ENCODE data around the gene CPD. TPM values are rescaled to one million over a fixed set of nuclear protein-coding genes. Genes with fewer than 3 reads are reported as not detected.

The CPD gene
- polyA plus RNA-seq, 1 of the 3 experiments (the other 2 are of a cell fraction) = 12.5 TPM

DNA sequence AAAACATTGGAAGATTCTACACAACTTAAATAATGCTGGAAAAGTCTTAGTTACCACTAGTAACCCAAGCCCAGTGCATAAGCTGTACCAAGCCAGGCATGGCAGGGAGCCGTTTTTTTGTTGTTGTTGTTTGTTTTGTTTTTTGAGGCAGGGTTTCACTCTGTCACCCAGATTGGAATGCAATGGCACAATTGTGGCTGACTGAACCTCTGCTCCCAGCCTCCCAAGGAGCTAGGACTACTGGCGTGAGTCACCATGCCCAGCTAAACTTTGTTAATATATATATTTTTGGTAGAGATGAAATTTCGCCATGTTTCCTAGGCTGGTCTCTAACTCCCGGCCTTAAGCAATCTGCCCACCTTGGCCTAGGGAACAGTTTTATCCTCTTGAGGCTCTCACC lies 44.3 kb upstream of the CPD start:
- Histone ChIP-seq H3K9me2 (no peaks in the 10 kb centered on the region), H3F3A (replicated peaks; ENCODE audit: insufficient read depth) (peaks cover 11% of the 10 kb centered on the region), H3K4me2 (no peak overlapping the region), H3K27ac (ENCODE audit: low read depth in 2 of 2, low read length in 1 of 2) (no peak overlapping the region), H3K27me3 (ENCODE audit: insufficient read depth) (no peaks in the 10 kb centered on the region), H2AFZ (ENCODE audit: low read depth) (no peak overlapping the region), H3K36me3 (replicated peaks in 1 of 2; ENCODE audit: control insufficient read depth in 1 of 2, insufficient read depth in 2 of 2, low read length in 1 of 2) (no peaks in the 10 kb centered on the region), H3K79me2 (ENCODE audit: insufficient read depth) (no peaks in the 10 kb centered on the region), H3K4me1 (ENCODE audit: control insufficient read depth in 1 of 2, insufficient read depth in 2 of 2, low read depth in 1 of 2, low read length in 1 of 2) (peaks cover 2 to 8% of the 10 kb centered on the region in 2 experiments; a peak in 2 of 4 replicates), H4K20me1 (ENCODE audit: insufficient read depth) (no peaks in the 10 kb centered on the region), H3K9ac (no peak overlapping the region), H3K4me3 (ENCODE audit: low read depth in 2 of 2, low read length in 1 of 2) (no peak overlapping the region), H3K9me3 (no peaks in the 10 kb centered on the region)
- no peak for DNase-seq
- ChIA-PET POLR2A (no interaction called here), CTCF (interaction anchor here (0.8 to 3.4 kb wide), 4 partner anchors 8 to 229 kb away, joined by 3 to 22 read pairs (median 4); no protein-coding TSS in a partner anchor)
- TF ChIP-seq EP300 (IDR thresholded peaks at IDR 0.05; ENCODE audit: borderline replicate concordance in 1 of 2, low read depth in 1 of 2, low read length in 1 of 2) = no peak
- no peak for TF ChIP-seq RAD21 (IDR thresholded peaks at IDR 0.05; ENCODE audit: low read length)
- TF ChIP-seq RFX5 (IDR thresholded peaks at IDR 0.05; ENCODE audit: low read length) = no peak
- TF ChIP-seq SIN3A (IDR thresholded peaks at IDR 0.05; ENCODE audit: borderline replicate concordance, low read depth, low read length) = no peak
- TF ChIP-seq SMC3 (IDR thresholded peaks at IDR 0.05; ENCODE audit: low read depth, low read length) = no peak
- 95% methylated on average over 4 of the region's 4 CpGs for WGBS (ENCODE audit: low lambda C conversion rate)

DNA sequence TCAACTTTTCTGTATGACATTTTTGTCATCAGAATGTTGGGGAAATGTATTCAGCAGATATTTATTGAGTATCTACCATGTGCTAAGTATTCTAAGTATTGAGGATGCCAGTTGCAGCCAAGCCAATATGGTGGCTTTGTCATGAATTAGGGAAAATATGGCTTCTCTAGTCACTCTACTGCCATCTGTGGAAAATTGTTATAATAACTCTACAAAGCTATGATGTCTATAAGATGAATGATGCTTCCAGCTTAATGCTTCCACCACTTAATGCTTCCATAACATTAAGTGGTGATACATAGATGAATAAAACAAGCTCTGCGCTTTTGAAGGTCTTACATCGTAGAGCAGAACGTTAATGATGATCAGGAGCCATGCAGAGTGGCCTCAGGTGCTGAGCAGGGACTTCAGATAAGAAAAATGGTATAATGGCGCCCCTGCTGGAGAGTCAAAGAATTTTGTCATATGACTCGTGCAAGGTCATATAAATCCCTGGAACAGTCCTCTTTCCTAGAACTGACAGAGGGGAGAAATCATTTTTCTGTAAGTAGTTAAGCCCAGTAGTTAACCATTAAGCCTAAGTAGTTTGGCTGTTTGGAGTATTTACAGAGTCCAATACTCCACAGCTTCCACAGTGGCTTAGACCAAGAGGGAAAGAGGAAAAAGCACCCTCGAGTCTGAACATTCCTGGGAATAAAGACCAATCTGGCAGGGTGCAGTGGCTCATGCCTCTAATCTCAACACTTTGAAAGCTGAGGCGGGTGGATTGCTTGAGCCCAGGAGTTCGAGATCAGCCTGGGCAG lies 42.2 kb upstream of the CPD start:
- Histone ChIP-seq H3K4me2 (no peak overlapping the region), H3K9ac (no peak overlapping the region), H3F3A (replicated peaks; ENCODE audit: insufficient read depth) (peaks cover 18% of the 10 kb centered on the region), H3K79me2 (ENCODE audit: insufficient read depth) (no peaks in the 10 kb centered on the region), H3K4me3 (ENCODE audit: low read depth in 2 of 2, low read length in 1 of 2) (no peak overlapping the region), H2AFZ (ENCODE audit: low read depth) (no peak overlapping the region), H3K4me1 (ENCODE audit: control insufficient read depth in 1 of 2, insufficient read depth in 2 of 2, low read depth in 1 of 2, low read length in 1 of 2) (peaks cover 7 to 16% of the 10 kb centered on the region in 2 experiments; a peak in 2 of 4 replicates), H3K36me3 (replicated peaks in 1 of 2; ENCODE audit: control insufficient read depth in 1 of 2, insufficient read depth in 2 of 2, low read length in 1 of 2) (no peaks in the 10 kb centered on the region), H3K27me3 (ENCODE audit: insufficient read depth) (no peaks in the 10 kb centered on the region), H3K9me2 (no peaks in the 10 kb centered on the region), H4K20me1 (ENCODE audit: insufficient read depth) (no peaks in the 10 kb centered on the region), H3K9me3 (no peaks in the 10 kb centered on the region), H3K27ac (ENCODE audit: low read depth in 2 of 2, low read length in 1 of 2) (no peak overlapping the region)
- 30% methylated on average over 8 of the region's 8 CpGs for WGBS (ENCODE audit: low lambda C conversion rate)
- ChIA-PET CTCF (interaction anchor here (0.6 to 6.0 kb wide), 26 partner anchors 8 to 471 kb away, joined by 3 to 54 read pairs (median 3); partner anchors contain the start of gene BLMH), POLR2A (interaction anchor here (1.0 kb wide), 1 partner anchor 220 kb away, joined by 3 read pairs; the partner anchor contains the start of gene NSRP1)
- peak; percentile 43 for DNase-seq
- TF ChIP-seq FOXM1 (IDR thresholded peaks at IDR 0.05; ENCODE audit: low read depth) (no peak), FOXJ3 (CRISPR knock-in tag; IDR thresholded peaks at IDR 0.05) (no peak), RXRA (IDR thresholded peaks at IDR 0.05; ENCODE audit: borderline replicate concordance, low read depth) (no peak), JUND (IDR thresholded peaks at IDR 0.05) (no peak), SIN3A (IDR thresholded peaks at IDR 0.05; ENCODE audit: borderline replicate concordance, low read depth, low read length) (no peak), MEF2A (IDR thresholded peaks at IDR 0.05; ENCODE audit: borderline replicate concordance, low read depth) (no peak), FOSL2 (IDR thresholded peaks at IDR 0.05; ENCODE audit: borderline replicate concordance, low read depth) (no peak), POLR2AphosphoS5 (IDR thresholded peaks at IDR 0.05; ENCODE audit: low read depth, low read length) (no peak), GABPA (IDR thresholded peaks at IDR 0.05; ENCODE audit: low read depth) (no peak), EZH2phosphoT487 (IDR thresholded peaks at IDR 0.05; ENCODE audit: borderline replicate concordance, low read depth) (no peak), CHD2 (IDR thresholded peaks at IDR 0.05; ENCODE audit: low read length, partially characterized antibody) (no peak), TAF1 (IDR thresholded peaks at IDR 0.05; ENCODE audit: borderline replicate concordance, low read depth, low read length) (no peak), RFX5 (IDR thresholded peaks at IDR 0.05; ENCODE audit: low read length) (no peak), RAD21 (IDR thresholded peaks at IDR 0.05; ENCODE audit: low read length) (peak; percentile 67), EP300 (IDR thresholded peaks at IDR 0.05; ENCODE audit: borderline replicate concordance in 1 of 2, low read depth in 1 of 2, low read length in 1 of 2) (no peak), TCF12 (IDR thresholded peaks at IDR 0.05) (no peak), ELF1 (IDR thresholded peaks at IDR 0.05) (no peak), MXI1 (IDR thresholded peaks at IDR 0.05; ENCODE audit: low read depth, low read length) (no peak)
- TF ChIP-seq, protein P1, sequence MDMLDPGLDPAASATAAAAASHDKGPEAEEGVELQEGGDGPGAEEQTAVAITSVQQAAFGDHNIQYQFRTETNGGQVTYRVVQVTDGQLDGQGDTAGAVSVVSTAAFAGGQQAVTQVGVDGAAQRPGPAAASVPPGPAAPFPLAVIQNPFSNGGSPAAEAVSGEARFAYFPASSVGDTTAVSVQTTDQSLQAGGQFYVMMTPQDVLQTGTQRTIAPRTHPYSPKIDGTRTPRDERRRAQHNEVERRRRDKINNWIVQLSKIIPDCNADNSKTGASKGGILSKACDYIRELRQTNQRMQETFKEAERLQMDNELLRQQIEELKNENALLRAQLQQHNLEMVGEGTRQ (IDR thresholded peaks at IDR 0.05; ENCODE audit: borderline replicate concordance, low read depth, low read length) = no peak
- TF ChIP-seq, protein P2, sequence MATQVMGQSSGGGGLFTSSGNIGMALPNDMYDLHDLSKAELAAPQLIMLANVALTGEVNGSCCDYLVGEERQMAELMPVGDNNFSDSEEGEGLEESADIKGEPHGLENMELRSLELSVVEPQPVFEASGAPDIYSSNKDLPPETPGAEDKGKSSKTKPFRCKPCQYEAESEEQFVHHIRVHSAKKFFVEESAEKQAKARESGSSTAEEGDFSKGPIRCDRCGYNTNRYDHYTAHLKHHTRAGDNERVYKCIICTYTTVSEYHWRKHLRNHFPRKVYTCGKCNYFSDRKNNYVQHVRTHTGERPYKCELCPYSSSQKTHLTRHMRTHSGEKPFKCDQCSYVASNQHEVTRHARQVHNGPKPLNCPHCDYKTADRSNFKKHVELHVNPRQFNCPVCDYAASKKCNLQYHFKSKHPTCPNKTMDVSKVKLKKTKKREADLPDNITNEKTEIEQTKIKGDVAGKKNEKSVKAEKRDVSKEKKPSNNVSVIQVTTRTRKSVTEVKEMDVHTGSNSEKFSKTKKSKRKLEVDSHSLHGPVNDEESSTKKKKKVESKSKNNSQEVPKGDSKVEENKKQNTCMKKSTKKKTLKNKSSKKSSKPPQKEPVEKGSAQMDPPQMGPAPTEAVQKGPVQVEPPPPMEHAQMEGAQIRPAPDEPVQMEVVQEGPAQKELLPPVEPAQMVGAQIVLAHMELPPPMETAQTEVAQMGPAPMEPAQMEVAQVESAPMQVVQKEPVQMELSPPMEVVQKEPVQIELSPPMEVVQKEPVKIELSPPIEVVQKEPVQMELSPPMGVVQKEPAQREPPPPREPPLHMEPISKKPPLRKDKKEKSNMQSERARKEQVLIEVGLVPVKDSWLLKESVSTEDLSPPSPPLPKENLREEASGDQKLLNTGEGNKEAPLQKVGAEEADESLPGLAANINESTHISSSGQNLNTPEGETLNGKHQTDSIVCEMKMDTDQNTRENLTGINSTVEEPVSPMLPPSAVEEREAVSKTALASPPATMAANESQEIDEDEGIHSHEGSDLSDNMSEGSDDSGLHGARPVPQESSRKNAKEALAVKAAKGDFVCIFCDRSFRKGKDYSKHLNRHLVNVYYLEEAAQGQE (IDR thresholded peaks at IDR 0.05; ENCODE audit: low read depth, low read length) = no peak
- TF ChIP-seq, protein P3, sequence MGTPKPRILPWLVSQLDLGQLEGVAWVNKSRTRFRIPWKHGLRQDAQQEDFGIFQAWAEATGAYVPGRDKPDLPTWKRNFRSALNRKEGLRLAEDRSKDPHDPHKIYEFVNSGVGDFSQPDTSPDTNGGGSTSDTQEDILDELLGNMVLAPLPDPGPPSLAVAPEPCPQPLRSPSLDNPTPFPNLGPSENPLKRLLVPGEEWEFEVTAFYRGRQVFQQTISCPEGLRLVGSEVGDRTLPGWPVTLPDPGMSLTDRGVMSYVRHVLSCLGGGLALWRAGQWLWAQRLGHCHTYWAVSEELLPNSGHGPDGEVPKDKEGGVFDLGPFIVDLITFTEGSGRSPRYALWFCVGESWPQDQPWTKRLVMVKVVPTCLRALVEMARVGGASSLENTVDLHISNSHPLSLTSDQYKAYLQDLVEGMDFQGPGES (IDR thresholded peaks at IDR 0.05; ENCODE audit: low read depth, low read length) = no peak
